Fibroblast of skin of abdomen (primary cell): ENCODE data around the gene KRTCAP2.
A peak's percentile ranks its signal among the peaks of the same experiment; 100 is the strongest.

ENCODE experiments used
- DNase-seq: peaks from one replicate; pipeline ENCODE4 v3.0.0-alpha.2; 2013

Gene KRTCAP2

GRCh38 chr1:155131285-155131684, 41.8 kb downstream of the KRTCAP2 start:
- no peak for DNase-seq

GRCh38 chr1:155130272-155131006, 42.7 kb downstream of the KRTCAP2 start:
- no peak for DNase-seq

- no peak for DNase-seq
Observed at GRCh38 chr1:155128755-155129473, 44.2 kb downstream of the KRTCAP2 start.

GRCh38 chr1:155127967-155128754, 44.9 kb downstream of the KRTCAP2 start:
- no peak for DNase-seq

- no peak for DNase-seq
Observed at GRCh38 chr1:155127105-155127966, 45.8 kb downstream of the KRTCAP2 start, which contains the start of gene EFNA1. TSS of gene EFNA1 (plus strand) at chr1:155127876. CDS start at chr1:155127978, 102 bp downstream.

- no peak for DNase-seq
Observed at GRCh38 chr1:155126556-155127104, 46.5 kb downstream of the KRTCAP2 start.

- DNase-seq, result no peak
Observed at GRCh38 chr1:155125946-155126555, 47.1 kb downstream of the KRTCAP2 start.

- DNase-seq, result no peak
Observed at GRCh38 chr1:155125511-155125945, 47.6 kb downstream of the KRTCAP2 start.

- DNase-seq, result peak; percentile 35
Observed at GRCh38 chr1:155124503-155125463, 48.3 kb downstream of the KRTCAP2 start.

- no peak for DNase-seq
Observed at GRCh38 chr1:155123801-155124200, 49.3 kb downstream of the KRTCAP2 start.

- no peak for DNase-seq
Observed at GRCh38 chr1:155122308-155122707, 50.8 kb downstream of the KRTCAP2 start.

- DNase-seq, result no peak
Observed at GRCh38 chr1:155121249-155121648, 51.9 kb downstream of the KRTCAP2 start.

GRCh38 chr1:155120253-155120652, 52.9 kb downstream of the KRTCAP2 start:
- DNase-seq, result no peak
